GM12875 (cell line): ENCODE results near the gene LRRC37A.
"Not testable (repeated sequence)": the region's sequence is repeated elsewhere in the genome, so short reads cannot be mapped to it uniquely, and the experiment has no call there.

Experiments
- H3K4me3 ChIP-seq: one replicate; pipeline ENCODE4 v1.5.1; 2011; ENCODE audit warnings: low read depth, low read length, control low read depth
- TF ChIP-seq, protein P1 (sequence below): IDR thresholded peaks from 2 replicates; pipeline ENCODE4 v1.5.1; 2011; ENCODE audit warnings: low read depth, mild to moderate bottlenecking, control low read depth, inconsistent platforms, low read length, moderate library complexity, borderline replicate concordance; ENCODE audit not compliant: insufficient read depth

LRRC37A gene

DNA sequence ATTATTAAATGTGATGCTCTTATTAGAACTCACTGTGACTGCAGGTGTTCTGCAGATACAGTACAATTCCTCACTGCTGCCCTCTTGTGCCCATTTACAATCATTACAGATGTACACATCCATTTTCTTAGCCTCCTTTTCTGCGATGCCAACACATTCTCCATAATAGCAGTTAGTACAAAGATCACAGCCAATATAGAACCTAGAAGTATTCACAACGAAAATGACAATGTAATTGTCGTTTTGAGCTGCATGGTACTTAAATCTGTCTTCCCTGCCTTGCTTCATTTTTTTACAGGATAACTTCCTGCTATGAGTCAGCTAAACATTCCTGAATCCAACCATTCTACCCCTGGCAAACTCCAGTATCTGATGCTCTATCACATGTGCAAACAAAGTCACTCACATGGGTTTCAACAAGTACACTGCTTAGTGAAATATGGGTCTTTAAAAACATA, 8.1 kb upstream of the LRRC37A start:
- TF ChIP-seq, protein P1, sequence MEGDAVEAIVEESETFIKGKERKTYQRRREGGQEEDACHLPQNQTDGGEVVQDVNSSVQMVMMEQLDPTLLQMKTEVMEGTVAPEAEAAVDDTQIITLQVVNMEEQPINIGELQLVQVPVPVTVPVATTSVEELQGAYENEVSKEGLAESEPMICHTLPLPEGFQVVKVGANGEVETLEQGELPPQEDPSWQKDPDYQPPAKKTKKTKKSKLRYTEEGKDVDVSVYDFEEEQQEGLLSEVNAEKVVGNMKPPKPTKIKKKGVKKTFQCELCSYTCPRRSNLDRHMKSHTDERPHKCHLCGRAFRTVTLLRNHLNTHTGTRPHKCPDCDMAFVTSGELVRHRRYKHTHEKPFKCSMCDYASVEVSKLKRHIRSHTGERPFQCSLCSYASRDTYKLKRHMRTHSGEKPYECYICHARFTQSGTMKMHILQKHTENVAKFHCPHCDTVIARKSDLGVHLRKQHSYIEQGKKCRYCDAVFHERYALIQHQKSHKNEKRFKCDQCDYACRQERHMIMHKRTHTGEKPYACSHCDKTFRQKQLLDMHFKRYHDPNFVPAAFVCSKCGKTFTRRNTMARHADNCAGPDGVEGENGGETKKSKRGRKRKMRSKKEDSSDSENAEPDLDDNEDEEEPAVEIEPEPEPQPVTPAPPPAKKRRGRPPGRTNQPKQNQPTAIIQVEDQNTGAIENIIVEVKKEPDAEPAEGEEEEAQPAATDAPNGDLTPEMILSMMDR, result peak; percentile 38; the same call in 1 of the 2 replicates
- H3K4me3 ChIP-seq, result not testable (repeated sequence)

DNA sequence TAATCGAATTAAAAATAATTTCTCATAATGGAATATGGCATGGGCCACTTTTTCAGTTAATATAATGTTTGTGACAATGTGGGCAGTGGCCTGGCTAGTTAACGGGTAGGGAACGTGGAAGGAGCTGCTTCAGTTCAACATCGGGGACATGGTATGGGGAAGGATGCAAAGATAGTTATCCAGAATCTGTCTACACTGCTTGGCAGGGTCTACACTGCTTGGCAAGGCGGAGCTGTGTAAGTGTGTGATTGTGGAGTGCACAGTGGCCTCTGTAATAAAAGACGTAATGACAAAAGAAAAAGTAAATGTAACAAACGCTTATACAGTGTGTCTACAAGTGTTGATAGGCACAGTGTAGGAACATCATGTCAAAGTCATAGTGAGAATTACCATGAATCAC, 7.3 kb upstream of the LRRC37A start:
- H3K4me3 ChIP-seq, result not testable (repeated sequence)

DNA sequence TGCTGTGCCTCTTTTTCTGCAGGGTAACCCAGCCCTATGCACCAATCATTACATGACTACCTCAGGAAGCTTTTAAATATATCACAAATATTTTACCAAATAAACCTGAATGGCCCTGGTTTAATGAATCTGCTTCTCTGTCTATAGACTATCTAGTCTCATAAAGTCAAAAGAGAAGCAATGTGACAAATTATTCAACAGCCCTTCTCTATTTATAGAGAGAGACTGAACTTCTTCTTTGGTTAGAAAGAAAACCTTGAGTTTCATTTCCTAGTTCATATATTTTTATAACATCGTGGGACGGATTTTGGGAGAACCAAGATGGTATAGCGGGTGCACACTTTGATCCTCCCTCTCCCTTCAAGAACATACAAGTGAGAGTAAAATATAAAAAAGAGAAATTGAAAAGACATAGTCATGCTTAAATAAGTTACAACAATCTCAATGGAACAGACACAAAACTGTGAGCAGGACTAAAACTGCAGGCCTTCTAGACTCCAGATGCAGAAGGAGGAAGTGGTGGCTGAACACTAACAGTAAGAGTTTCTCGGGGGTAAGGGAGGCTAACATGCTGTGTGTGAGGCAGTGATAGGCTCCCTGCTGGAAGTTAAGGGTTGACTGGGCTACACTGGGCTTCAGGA, 3.9 kb upstream of the LRRC37A start:
- H3K4me3 ChIP-seq, result not testable (repeated sequence)

DNA sequence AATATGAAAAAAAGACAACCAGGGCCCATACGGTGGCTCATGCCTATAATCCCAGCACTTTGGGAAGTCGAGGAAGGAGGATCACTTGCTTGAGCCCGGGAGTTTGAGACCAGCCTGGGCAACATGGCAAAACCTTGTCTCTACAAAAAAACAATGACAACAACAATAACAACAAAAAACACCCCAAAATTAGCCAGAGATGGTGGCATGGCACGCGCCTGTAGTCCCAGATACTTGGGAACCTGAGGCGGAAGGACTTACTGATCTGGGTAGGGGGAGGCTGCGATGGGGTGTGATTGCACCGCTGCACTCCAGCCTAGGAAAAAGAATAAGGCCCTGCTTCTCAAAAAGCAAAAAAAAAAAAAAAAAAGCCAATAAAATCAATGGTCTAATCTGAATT, 3.3 kb upstream of the LRRC37A start:
- not testable (repeated sequence) for H3K4me3 ChIP-seq

DNA sequence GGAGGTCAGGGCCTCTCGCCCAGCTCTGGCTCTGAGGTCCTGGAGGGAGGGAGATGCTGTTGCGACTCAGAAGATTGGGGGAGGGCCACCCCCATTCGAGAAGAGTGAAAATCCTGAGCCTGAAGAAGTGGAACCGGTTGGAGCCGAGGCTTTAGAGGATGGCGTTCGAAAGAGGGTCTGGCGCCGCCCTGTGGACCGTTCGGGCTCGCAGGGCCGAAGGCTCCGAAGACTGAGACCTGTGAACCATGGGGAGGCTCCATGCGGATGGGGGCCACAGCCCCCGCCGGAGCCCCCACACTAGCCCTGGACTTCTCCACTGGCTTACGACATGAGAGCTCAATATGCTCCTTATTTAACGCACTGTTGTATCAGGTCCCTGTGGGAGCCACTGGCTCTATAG, 46.3 kb downstream of the LRRC37A start:
- not testable (repeated sequence) for H3K4me3 ChIP-seq

DNA sequence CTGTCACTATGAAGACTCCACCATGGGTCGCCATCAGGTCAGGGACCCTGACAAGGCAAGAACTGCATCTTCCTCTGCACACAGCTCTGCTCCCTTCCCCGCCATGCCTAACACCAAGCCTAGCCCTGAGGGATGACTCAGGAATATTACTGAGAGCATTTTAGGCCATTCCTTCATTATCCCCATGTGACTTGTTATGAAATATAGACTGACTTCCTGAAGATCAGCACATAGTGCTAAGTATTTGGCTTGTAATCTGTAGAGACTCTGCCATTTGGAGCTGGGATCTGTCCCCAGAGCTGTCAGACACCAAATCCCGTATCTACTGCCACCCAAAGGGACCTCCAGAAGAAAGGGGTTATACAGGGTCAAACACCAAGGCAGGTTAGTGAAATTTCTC, 47.2 kb downstream of the LRRC37A start:
- H3K4me3 ChIP-seq, result not testable (repeated sequence)

DNA sequence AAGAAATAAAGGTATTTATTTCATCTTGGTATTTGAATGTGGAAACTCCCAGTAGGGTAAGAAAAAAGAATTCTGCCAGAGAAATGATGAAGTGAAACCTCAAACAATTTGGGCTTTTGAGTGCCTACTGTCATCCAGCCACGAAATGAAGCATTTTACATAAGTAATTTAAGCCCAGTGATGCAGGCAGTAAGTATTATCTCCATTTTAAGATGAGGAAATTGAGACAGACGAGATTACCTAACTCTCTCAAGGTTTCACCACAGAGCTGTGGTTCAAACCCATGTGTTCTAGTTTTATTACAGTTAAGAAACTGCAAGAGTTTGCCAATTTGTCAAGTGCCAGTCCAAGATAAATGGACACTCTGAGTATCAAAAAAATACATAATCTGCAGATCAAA, 53.4 kb downstream of the LRRC37A start:
- not testable (repeated sequence) for H3K4me3 ChIP-seq

DNA sequence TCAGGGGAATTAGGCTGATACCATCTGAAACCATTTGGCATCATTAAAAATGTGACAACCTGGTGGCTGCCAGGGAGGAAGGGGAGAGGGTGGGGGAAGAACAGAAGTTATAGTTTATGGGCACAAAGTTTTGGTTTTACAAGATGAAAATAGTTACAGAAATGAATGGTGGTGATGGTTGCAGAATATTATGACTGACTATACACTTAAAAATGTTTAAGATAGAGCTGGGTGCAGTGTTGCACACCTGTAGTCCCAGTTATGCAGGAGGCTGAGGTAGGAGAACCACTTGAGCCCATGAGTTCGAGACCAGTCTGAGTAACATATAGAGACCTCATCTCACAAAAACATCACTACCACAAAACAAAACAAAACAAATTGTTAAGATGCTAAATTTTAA, 54.1 kb downstream of the LRRC37A start:
- H3K4me3 ChIP-seq, result not testable (repeated sequence)

DNA sequence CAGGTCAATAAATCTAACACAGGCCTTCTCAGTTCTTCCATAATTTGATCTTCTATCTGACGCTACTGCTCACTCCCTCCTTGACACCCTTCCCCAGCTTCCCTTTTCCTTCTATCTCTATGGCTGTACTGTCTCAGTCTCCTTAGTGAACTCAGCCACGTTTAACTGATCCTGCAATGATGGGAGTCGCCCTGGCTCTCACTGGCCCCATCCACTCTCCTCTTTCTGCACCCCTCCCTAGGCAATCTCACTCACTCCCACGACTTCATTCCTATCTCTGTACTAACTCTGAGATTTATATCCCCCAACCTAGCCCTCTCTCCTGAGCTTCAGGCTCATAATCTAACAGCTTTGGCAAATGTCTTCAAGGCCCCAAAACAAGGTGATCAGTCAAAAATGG, 58.9 kb downstream of the LRRC37A start:
- H3K4me3 ChIP-seq, result not testable (repeated sequence)

DNA sequence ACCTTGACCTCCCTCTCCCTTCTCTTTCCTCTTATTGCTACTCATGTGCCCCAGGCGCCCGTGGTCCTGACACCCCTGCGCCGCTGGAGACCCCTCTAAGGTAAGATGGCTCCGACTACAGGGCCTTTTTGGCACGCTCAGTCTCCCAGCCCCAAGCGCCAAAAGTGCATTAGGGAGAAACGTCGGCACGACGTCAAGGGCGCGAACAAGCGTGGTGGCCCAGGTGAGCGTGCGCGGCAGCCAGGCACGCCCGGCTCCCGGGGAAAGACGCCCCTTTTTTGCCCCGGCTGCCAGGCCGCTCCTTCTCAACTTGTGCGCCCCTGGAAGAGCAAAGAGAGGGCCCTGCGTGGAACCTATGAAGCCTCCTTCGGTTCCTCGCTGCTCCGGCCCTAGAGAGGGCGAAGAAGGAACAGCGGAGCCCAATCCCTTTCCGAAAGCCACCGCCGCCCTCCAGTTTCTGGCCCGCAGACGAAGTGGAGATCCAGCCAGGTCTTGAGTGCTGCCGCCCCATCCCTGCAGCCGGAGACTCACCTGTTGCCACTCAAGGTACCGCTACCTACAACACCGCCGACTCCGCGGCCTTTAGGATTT, 66.3 kb downstream of the LRRC37A start:
- not testable (repeated sequence) for H3K4me3 ChIP-seq

DNA sequence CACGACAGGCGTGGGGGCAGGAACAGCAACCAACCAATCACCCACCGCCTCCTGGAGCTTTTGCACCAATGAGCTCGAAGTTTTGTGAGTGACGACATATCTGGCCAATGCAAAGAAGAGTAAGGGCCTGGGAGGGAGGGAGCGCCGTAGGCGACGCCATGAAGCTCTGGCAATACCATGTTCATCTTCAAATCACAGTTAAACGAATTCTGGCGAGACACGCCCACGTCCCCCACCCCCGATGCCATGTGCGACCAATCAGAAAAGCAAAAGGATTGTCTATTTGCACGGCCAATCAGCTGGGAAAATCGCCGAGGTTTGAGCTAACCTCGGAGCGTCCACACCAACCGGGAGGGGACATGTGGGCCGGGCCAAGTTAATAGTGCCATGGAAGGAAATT, 66.8 kb downstream of the LRRC37A start, which contains the start of gene ARL17B:
TSS of gene ARL17B (minus strand) at position 12 of the 400 bp plus-strand sequence. CDS start 3,369 bp downstream, outside the sequence.
- H3K4me3 ChIP-seq, result not testable (repeated sequence)

DNA sequence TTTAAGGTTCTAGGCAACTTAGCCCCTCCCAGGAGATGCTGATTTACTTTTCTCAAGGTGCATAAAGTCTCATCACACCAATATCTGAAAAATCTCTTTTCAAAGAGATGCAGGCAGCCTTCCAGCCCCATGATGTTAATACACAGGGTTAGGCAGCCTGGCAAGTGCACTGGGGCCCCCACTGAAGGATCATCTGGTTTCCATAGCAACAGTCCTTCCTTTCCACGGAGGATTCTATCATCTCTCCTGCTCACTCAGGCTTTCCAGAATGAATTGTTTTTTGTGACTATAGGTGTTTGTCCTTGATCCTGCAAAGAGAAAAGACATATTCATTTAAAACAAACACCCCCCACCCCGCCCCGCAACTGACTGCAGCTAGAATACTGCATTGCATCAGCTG, 72.6 kb downstream of the LRRC37A start:
- not testable (repeated sequence) for H3K4me3 ChIP-seq

DNA sequence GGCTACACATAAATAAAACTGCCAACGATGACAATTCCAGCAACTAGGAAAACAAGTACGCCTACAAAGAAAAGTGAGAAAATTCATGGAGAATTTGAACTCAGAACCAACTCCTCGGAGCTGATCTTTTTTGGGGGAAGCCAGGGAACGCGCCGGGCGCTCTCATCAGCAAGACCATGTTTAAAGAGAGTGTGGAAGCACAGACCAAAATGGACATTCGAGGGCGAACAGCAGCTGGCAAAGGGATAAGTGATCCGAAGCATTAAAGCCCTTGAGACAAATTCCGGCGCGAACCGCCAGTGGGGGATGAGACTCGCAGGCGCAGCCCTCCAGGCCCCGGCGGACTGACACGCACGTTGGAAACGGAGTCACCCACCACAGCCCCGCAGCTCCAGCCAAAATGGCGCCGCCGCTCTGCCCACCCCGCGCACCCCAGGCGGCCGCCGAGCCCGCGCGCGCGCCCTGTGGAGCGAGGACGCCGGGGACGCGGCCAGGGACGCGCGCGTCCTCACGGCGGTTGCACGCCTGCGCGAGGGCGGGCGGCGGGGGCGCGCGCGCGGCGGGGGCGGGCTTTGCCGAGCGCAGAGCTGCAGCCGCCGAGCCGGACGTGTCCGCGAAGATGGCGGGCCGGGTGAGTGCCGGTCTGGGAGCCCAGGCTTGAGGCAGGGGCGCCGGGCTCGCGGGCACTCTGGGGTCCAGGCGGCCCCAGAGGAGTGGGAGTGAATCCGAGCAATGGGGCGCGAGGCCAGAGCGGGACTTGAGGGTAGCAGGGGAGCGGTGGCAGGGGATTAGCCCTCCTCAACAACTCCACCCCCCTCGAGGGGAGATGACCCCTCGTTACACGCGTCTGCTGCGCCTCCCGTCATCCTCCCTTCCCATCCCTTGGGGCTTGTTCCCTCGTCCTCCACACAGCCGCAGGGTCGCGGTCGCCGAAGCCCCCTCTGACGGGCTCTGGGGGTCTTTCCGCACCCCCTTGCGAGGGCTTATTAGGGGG, 77.6 kb downstream of the LRRC37A start:
- not testable (repeated sequence) for H3K4me3 ChIP-seq

DNA sequence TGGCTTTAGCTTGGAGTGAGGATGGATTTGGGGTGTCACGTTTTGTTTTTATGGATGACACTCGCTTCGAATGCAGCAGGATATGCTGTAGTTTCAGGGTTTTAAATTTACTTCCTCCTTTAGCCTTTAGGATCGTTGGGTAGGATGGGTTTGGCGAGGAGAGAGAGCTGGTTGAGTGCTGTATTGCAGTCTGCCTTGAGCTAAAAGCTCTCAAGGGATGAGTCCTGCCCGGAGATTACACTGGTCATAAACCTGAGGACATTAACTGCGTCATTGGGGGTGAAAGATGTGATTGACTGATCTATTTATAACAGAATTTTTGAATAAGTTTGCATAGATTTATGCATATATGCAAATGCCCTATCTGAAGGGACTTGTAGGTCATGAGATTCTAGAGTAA, 78.5 kb downstream of the LRRC37A start:
- H3K4me3 ChIP-seq, result not testable (repeated sequence)

DNA sequence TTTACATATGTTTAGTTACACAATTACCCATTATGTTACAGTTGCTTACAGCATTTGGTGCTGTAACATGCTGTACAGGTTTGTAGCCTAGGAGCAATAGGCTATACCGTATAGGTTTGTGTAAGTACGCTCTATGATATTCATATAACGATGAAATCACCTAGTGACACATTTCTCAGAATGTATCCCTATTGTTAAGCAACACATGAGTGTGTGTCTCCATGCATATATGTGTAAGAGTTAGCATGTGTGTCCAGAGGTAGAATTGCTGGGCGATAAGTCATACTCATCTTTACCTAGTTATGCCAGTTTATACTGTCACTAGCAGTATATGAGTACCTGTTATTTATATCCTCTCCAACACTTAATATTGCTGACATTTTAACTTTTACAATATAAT, 88.2 kb downstream of the LRRC37A start:
- not testable (repeated sequence) for H3K4me3 ChIP-seq

DNA sequence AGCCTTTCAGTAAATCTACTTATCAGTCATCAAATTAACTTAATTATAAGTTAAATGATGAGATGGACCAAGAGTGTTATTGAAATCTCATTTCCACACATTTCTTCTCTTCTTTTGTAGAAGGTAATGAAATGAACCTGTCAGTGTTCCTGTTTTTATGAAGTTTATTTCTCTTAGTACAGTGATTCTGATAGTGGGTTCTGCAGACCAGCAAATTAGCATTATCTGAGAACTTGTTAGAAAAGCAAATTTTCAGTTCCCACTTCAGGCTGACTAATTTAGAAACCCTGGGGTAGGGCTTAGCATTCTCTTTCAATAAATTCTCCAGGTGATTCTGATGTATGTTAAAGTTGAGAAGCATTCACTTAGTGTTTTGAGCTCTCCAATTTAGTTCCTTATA, 90.6 kb downstream of the LRRC37A start:
- not testable (repeated sequence) for H3K4me3 ChIP-seq
